ENCODE data around the gene CT47C1. TPM values are rescaled to one million over a fixed set of nuclear protein-coding genes. Genes with fewer than 3 reads are reported as not detected.
A peak's percentile ranks its signal among the peaks of the same experiment; 100 is the strongest.
"Not testable (repeated sequence)": the region's sequence is repeated elsewhere in the genome, so short reads cannot be mapped to it uniquely, and the experiment has no call there.

Gene CT47C1
- polyA plus RNA-seq (2011; rRNA removed) (not detected in 2 replicates), polyA plus RNA-seq (2017; fragmentation: RNase III; extraction: RNeasy Plus Mini Kit Qiagen cat#74134 plus additional on column Dnase treatment) (not detected in 3 replicates), polyA minus RNA-seq (2011; rRNA and poly(A)+ RNA removed) (not detected in 2 replicates)
- not detected in 2 replicates for polyA plus RNA-seq (2012; cell fraction: cytosol; rRNA removed)
- polyA plus RNA-seq (2012; cell fraction: nucleus; rRNA removed), result not detected in 2 replicates

DNA sequence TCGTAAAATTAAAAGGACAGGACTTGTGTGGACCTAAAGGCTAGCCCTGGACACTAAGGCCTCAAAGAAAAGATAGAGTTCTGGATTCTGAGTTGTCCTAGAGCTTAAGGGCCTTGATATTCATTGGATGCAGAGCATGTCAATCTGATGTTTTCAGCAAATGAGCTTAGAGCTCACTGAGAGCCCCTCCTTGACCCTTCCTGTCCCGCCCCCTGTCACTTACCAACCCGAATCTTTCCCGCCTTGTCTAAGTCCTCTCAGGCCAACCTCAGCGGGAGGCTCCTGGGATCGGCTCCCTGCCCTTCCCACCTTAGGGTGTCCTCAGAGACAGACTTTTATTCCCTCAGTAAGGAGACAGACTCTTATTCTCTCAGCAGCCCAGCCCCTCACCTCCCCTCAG is at the start of gene CT47C1:
Gene CT47C1 (plus strand): TSS at position 250 of the 400 bp plus-strand sequence. CDS start 233 bp downstream, outside the sequence.
- FAIRE-seq (no peak), ATAC-seq (no peak), DNase-seq (ENCODE audit: low read depth in 1 of 2, low spot score in 1 of 2) (peak in 1 of 2 experiments; percentile 15)
- H3K4me1 ChIP-seq, result no peaks in the 10 kb centered on the region
- no peak within 1 kb of the TSS for H3K27ac ChIP-seq
- TF ChIP-seq ZSCAN20 (CRISPR knock-in tag; IDR thresholded peaks at IDR 0.05), result no peak
- TF ChIP-seq, protein P1, sequence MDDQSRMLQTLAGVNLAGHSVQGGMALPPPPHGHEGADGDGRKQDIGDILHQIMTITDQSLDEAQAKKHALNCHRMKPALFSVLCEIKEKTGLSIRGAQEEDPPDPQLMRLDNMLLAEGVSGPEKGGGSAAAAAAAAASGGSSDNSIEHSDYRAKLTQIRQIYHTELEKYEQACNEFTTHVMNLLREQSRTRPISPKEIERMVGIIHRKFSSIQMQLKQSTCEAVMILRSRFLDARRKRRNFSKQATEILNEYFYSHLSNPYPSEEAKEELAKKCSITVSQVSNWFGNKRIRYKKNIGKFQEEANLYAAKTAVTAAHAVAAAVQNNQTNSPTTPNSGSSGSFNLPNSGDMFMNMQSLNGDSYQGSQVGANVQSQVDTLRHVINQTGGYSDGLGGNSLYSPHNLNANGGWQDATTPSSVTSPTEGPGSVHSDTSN (IDR thresholded peaks at IDR 0.05), result no peak
- TF ChIP-seq BHLHE40 (IDR thresholded peaks at IDR 0.05; ENCODE audit: low read depth, low read length), result no peak
- no peak for TF ChIP-seq POLR2AphosphoS2 (conservative IDR thresholded peaks at IDR 0.05; ENCODE audit: low read length)
- no peak for TF ChIP-seq RAD21 (conservative IDR thresholded peaks at IDR 0.05 in 1 of 2, IDR thresholded peaks at IDR 0.05 in 1 of 2)
- TF ChIP-seq, protein P2, sequence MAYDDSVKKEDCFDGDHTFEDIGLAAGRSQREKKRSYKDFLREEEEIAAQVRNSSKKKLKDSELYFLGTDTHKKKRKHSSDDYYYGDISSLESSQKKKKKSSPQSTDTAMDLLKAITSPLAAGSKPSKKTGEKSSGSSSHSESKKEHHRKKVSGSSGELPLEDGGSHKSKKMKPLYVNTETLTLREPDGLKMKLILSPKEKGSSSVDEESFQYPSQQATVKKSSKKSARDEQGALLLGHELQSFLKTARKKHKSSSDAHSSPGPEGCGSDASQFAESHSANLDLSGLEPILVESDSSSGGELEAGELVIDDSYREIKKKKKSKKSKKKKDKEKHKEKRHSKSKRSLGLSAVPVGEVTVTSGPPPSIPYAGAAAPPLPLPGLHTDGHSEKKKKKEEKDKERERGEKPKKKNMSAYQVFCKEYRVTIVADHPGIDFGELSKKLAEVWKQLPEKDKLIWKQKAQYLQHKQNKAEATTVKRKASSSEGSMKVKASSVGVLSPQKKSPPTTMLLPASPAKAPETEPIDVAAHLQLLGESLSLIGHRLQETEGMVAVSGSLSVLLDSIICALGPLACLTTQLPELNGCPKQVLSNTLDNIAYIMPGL (CRISPR knock-in tag; IDR thresholded peaks at IDR 0.05; ENCODE audit: borderline replicate concordance), result no peak
- TF ChIP-seq ZC3H11A (IDR thresholded peaks at IDR 0.05), result no peak
- TF ChIP-seq PHF8 (IDR thresholded peaks at IDR 0.05; ENCODE audit: borderline replicate concordance, low read depth), result no peak
- TF ChIP-seq JUNB (IDR thresholded peaks at IDR 0.05), result no peak
- TF ChIP-seq RARB (CRISPR knock-in tag; IDR thresholded peaks at IDR 0.05), result no peak
- H3K4me2 ChIP-seq, result no peak within 1 kb of the TSS
- 63% methylated on average over 6 of the region's 6 CpGs for WGBS (ENCODE audit: missing lambda C conversion rate)
- CTCF ChIA-PET, result no interaction called here
- no peak within 1 kb of the TSS for H3K4me3 ChIP-seq
- no peaks in the 10 kb centered on the region for H3K9me3 ChIP-seq
- POLR2A ChIA-PET, result no interaction called here

DNA sequence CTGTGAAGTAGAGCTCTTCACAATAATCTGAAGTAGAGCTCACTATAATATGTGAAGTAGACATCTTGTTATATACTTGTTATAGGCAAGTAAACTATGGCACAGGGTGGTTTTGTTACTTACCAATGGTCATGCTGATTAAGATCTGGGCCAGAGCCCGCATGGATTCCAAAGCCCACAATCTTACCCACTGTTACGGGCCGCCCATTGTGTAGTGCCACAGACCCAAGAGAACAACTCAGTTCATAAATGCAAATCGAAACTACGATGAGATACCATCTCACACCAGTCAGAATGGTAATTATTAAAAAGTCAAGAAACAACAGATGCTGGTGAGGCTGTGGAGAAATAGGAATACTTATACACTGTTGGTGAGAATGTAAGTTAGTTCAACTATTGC is 46.9 kb upstream of the CT47C1 start:
- WGBS (ENCODE audit: missing lambda C conversion rate), result 95% methylated on average over 5 of the region's 5 CpGs
- Histone ChIP-seq H3K27ac (no peak overlapping the region), H3K9me3 (no peaks in the 10 kb centered on the region), H3K4me2 (no peak overlapping the region), H3K4me3 (no peak overlapping the region), H3K4me1 (no peaks in the 10 kb centered on the region)
- no peak for FAIRE-seq
- no peak for DNase-seq (ENCODE audit: low read depth in 1 of 2, low spot score in 1 of 2)
- ChIA-PET POLR2A (no interaction called here), CTCF (interaction anchor here (1.3 to 5.1 kb wide), 3 partner anchors 9 to 20 kb away, joined by 5 to 19 read pairs (median 6); no protein-coding TSS in a partner anchor)
- ATAC-seq, result no peak
- no peak for TF ChIP-seq JUN (IDR thresholded peaks at IDR 0.05)
- TF ChIP-seq EHMT2 (IDR thresholded peaks at IDR 0.05; ENCODE audit: low read depth), result no peak
- no peak for TF ChIP-seq TP53 (CRISPR knock-in tag; IDR thresholded peaks at IDR 0.05)
- TF ChIP-seq, protein P3, sequence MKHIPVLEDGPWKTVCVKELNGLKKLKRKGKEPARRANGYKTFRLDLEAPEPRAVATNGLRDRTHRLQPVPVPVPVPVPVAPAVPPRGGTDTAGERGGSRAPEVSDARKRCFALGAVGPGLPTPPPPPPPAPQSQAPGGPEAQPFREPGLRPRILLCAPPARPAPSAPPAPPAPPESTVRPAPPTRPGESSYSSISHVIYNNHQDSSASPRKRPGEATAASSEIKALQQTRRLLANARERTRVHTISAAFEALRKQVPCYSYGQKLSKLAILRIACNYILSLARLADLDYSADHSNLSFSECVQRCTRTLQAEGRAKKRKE (CRISPR knock-in tag; IDR thresholded peaks at IDR 0.05; ENCODE audit: low read depth), result no peak
- no peak for TF ChIP-seq SREBF2 (IDR thresholded peaks at IDR 0.05)
- TF ChIP-seq, protein P4, sequence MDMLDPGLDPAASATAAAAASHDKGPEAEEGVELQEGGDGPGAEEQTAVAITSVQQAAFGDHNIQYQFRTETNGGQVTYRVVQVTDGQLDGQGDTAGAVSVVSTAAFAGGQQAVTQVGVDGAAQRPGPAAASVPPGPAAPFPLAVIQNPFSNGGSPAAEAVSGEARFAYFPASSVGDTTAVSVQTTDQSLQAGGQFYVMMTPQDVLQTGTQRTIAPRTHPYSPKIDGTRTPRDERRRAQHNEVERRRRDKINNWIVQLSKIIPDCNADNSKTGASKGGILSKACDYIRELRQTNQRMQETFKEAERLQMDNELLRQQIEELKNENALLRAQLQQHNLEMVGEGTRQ (IDR thresholded peaks at IDR 0.05), result no peak
- TF ChIP-seq, protein P1 (IDR thresholded peaks at IDR 0.05), result no peak
- TF ChIP-seq, protein P5, sequence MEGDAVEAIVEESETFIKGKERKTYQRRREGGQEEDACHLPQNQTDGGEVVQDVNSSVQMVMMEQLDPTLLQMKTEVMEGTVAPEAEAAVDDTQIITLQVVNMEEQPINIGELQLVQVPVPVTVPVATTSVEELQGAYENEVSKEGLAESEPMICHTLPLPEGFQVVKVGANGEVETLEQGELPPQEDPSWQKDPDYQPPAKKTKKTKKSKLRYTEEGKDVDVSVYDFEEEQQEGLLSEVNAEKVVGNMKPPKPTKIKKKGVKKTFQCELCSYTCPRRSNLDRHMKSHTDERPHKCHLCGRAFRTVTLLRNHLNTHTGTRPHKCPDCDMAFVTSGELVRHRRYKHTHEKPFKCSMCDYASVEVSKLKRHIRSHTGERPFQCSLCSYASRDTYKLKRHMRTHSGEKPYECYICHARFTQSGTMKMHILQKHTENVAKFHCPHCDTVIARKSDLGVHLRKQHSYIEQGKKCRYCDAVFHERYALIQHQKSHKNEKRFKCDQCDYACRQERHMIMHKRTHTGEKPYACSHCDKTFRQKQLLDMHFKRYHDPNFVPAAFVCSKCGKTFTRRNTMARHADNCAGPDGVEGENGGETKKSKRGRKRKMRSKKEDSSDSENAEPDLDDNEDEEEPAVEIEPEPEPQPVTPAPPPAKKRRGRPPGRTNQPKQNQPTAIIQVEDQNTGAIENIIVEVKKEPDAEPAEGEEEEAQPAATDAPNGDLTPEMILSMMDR (IDR thresholded peaks at IDR 0.05), result no peak
- no peak for TF ChIP-seq CHD4 (IDR thresholded peaks at IDR 0.05; ENCODE audit: borderline replicate concordance)
- TF ChIP-seq, protein P6, sequence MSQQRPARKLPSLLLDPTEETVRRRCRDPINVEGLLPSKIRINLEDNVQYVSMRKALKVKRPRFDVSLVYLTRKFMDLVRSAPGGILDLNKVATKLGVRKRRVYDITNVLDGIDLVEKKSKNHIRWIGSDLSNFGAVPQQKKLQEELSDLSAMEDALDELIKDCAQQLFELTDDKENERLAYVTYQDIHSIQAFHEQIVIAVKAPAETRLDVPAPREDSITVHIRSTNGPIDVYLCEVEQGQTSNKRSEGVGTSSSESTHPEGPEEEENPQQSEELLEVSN (IDR thresholded peaks at IDR 0.05; ENCODE audit: borderline replicate concordance, low read depth), result no peak
- no peak for TF ChIP-seq HDAC2 (IDR thresholded peaks at IDR 0.05)

DNA sequence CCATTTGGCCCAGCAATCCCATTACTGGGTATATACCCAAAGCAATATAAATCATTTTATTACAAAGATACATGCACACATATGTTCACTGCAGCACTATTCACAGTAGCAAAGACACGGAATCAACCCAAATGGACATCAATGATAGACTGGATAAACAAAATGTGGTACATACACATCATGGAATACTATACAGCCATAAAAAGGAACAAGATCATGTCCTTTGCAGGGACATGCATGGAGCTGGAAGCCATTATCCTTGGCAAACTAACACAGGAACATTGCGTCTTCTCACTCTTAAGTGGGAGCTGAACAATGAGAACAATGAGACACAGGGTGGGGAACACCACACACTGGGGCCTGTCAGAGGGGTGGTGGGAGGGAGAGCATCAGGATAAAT is 46.4 kb upstream of the CT47C1 start:
- H3K9me3 ChIP-seq; H3K27ac ChIP-seq; ATAC-seq; H3K4me2 ChIP-seq; H3K4me1 ChIP-seq; H3K4me3 ChIP-seq; POLR2A ChIA-PET; DNase-seq (ENCODE audit: low read depth in 1 of 2, low spot score in 1 of 2); FAIRE-seq: not testable (repeated sequence)
- WGBS (ENCODE audit: missing lambda C conversion rate), result 64% methylated on average over 2 of the region's 2 CpGs
- CTCF ChIA-PET, result interaction anchor here (1.3 to 5.1 kb wide), 3 partner anchors 10 to 21 kb away, joined by 5 to 19 read pairs (median 6); no protein-coding TSS in a partner anchor

Data from A549 (cell line).